GM21423 (cell line): Measurements from ENCODE around the gene NAGS.
"Not testable (repeated sequence)": the region's sequence is repeated elsewhere in the genome, so short reads cannot be mapped to it uniquely, and the experiment has no call there.

Experiments used
- ATAC-seq: cut with Tn5 transposase; IDR thresholded peaks from one replicate; pipeline ENCODE4 v1.9.1; 2021; ENCODE audit warnings: mild to moderate bottlenecking, moderate library complexity; ENCODE audit not compliant: unreplicated experiment

NAGS gene

GRCh38 chr17:43983515-43984411 lies 20.7 kb upstream of the NAGS start:
- ATAC-seq, result no peak

- no peak for ATAC-seq
Measured at GRCh38 chr17:43984521-43984920, 19.9 kb upstream of the NAGS start.

- no peak for ATAC-seq
Measured at GRCh38 chr17:43986225-43986981, 18.0 kb upstream of the NAGS start.

- no peak for ATAC-seq
Measured at GRCh38 chr17:43987131-43988021, 17.0 kb upstream of the NAGS start.

- no peak for ATAC-seq
Measured at GRCh38 chr17:43988301-43988700, 16.1 kb upstream of the NAGS start.

GRCh38 chr17:43992641-43993040 lies 11.8 kb upstream of the NAGS start:
- no peak for ATAC-seq

- ATAC-seq, result no peak
Measured at GRCh38 chr17:43994272-43995149, 9.9 kb upstream of the NAGS start.

GRCh38 chr17:43995150-43995471 lies 9.3 kb upstream of the NAGS start:
- ATAC-seq, result no peak

- ATAC-seq, result not testable (repeated sequence)
Measured at GRCh38 chr17:43997180-43997579, 7.2 kb upstream of the NAGS start.

- ATAC-seq, result no peak
Measured at GRCh38 chr17:43998552-43998951, 5.9 kb upstream of the NAGS start.

GRCh38 chr17:43999024-43999423 lies 5.4 kb upstream of the NAGS start:
- ATAC-seq, result no peak

- no peak for ATAC-seq
Measured at GRCh38 chr17:44000141-44000860, 4.1 kb upstream of the NAGS start.

- ATAC-seq, result no peak
Measured at GRCh38 chr17:44000871-44001460, 3.5 kb upstream of the NAGS start.

GRCh38 chr17:44001461-44001920 lies 2.9 kb upstream of the NAGS start:
- no peak for ATAC-seq

- no peak for ATAC-seq
Measured at GRCh38 chr17:44002141-44002848, 2.1 kb upstream of the NAGS start.

- ATAC-seq, result no peak
Measured at GRCh38 chr17:44004761-44005526, 522 bp downstream of the NAGS start.

- no peak for ATAC-seq
Measured at GRCh38 chr17:44005527-44006271, 1.3 kb downstream of the NAGS start.
